RWPE2 (cell line): ENCODE data around the gene ZCWPW2.
A peak's percentile ranks its signal among the peaks of the same experiment; 100 is the strongest.

Experiments used
- ATAC-seq: fragments of 200-7000 bp; cut with Tn5 transposase; 3 replicates; pipeline ENCODE4 v1.9.1; 2021; ENCODE audit warnings: low read depth
- DNase-seq: peaks from one replicate; pipeline ENCODE4 v3.0.0-alpha.2; 2020; ENCODE audit warnings: low spot score
- H3K27ac ChIP-seq: fragments of 450-650 bp; 2 replicates; pipeline ENCODE4 v1.5.1; 2017; ENCODE audit warnings: mild to moderate bottlenecking; ENCODE audit not compliant: poor library complexity, severe bottlenecking
- H3K27me3 ChIP-seq: fragments of 250-450 bp; sonication (Bioruptor Pico); 2 replicates; pipeline ENCODE4 v1.5.1; 2021; ENCODE audit warnings: mild to moderate bottlenecking, moderate library complexity; ENCODE audit not compliant: insufficient read depth, poor library complexity, severe bottlenecking
- H3K36me3 ChIP-seq: fragments of 250-450 bp; sonication (Bioruptor Pico); 2 replicates; pipeline ENCODE4 v1.5.1; 2020; ENCODE audit warnings: low read depth, mild to moderate bottlenecking, moderate library complexity
- H3K4me1 ChIP-seq: fragments of 250-450 bp; sonication (Bioruptor Pico); 2 replicates; pipeline ENCODE4 v1.5.1; 2021; ENCODE audit warnings: mild to moderate bottlenecking, moderate library complexity; ENCODE audit not compliant: insufficient read depth, poor library complexity, severe bottlenecking
- H3K4me3 ChIP-seq: fragments of 250-450 bp; sonication (Bioruptor Pico); 2 replicates; pipeline ENCODE4 v1.5.1; 2021; ENCODE audit warnings: mild to moderate bottlenecking, moderate library complexity; ENCODE audit not compliant: severe bottlenecking
- H3K9me3 ChIP-seq: fragments of 250-450 bp; sonication (Bioruptor Pico); 2 replicates; pipeline ENCODE4 v1.5.1; 2021; ENCODE audit warnings: mild to moderate bottlenecking, moderate library complexity; ENCODE audit not compliant: severe bottlenecking
- CTCF ChIP-seq: fragments of 450-650 bp; IDR thresholded peaks from one replicate; pipeline ENCODE4 v1.5.1; 2017; ENCODE audit warnings: mild to moderate bottlenecking, moderate library complexity; ENCODE audit not compliant: poor library complexity, severe bottlenecking

ZCWPW2 gene

DNA sequence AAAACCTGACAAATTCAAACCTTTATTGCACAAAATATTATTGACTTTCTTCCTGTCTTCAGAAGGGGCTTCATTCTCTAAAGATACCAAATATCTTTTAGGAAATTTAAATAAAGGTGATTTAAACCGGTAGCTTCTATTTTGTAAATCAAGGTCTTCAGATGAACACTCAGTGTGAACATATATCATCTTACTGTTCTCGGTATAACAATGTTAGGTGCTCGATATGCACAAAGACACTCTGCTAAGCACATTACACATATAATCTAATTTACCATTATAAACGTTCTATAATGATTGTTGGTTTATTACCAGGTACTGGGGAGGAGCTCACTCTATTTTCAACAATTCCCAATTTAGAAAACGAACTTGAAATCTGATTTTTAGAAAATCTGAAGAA lies 225.5 kb downstream of the ZCWPW2 start:
- no peaks in the 10 kb centered on the region for H3K4me1 ChIP-seq
- TF ChIP-seq CTCF = no peak
- H3K27ac ChIP-seq = no peak overlapping the region
- H3K27me3 ChIP-seq = peaks cover 60% of the 10 kb centered on the region
- no peaks in the 10 kb centered on the region for H3K36me3 ChIP-seq
- H3K4me3 ChIP-seq = no peak overlapping the region
- no peaks in the 10 kb centered on the region for H3K9me3 ChIP-seq
- DNase-seq (no peak), ATAC-seq (no peak)

GRCh38 chr3:28575100-28575745 lies 226.7 kb downstream of the ZCWPW2 start:
- TF ChIP-seq CTCF = no peak
- peak; percentile 50 for DNase-seq
- H3K4me1 ChIP-seq = no peaks in the 10 kb centered on the region
- peak overlapping the region; percentile 18 for H3K4me3 ChIP-seq
- no peak overlapping the region for H3K27ac ChIP-seq
- peaks cover 71% of the 10 kb centered on the region for H3K27me3 ChIP-seq
- no peaks in the 10 kb centered on the region for H3K9me3 ChIP-seq
- H3K36me3 ChIP-seq = no peaks in the 10 kb centered on the region
- peak; percentile 62 for ATAC-seq
